IPS DF 4.7 (cell line): ENCODE data around the gene SLC35B2.

Source experiments
- DNase-seq: peaks from one replicate; pipeline ENCODE4 v3.0.0-alpha.2; 2013; ENCODE audit warnings: low spot score; ENCODE audit errors: extremely low read depth

The SLC35B2 gene

DNA sequence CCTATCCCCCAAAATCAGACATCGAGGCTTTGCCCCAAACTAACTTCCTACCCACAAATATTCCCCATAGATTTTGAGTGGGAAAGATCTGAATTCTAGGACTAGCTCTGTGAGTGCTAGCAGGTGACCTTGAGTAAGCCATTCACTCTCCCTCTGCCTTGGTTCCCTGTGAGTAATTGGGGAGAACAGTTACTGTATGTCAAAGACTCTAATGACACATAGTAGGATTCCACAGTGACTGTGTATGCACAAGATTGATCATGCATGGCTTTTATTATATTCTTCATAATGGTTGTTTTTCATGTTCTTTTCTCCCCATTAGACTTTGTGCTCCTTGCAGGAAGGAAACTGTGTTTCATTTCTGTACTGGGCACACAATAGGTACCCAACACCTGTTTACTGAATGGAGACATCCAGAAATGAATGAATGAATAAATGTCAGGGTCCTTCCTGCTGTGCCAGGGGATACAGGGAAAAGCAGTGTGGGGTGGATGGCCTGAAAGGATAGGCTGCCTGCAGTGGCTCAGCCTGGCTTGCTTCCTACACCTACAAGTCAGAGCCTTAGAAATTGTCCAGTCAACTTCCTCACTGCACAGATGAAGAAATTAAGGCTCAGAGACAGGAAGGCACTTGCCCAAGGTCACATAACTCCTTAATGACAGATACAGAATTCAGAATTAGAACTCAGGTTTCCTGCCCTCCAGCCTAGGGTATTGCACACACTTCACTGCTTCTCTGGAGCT, 12.0 kb upstream of the SLC35B2 start:
- DNase-seq: no peak

DNA sequence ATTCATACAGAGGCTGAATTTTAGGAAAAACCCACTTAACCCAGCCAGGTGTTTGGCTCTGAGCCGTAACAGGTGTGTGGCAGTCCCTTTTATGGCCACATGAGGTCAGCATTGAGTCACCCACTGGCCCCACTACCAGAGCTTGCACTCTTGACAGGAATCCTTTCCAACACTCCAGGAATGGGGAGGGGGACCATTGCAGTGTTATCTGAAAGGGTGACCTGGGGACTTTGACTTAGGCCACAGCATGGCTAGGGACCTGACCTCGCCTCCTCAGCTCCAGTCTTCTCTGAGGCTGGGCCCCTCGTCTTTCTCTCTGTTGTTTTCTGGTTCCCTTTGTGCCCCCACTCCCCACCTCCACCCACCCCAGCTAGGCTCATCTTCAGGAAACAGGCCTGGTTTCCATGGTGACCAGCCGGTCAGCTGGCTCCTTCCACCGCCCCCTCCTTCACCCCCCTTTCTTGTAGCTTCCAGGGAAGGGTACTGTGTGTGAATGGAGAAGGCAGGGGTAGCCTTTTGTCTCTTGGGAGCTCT, 10.8 kb upstream of the SLC35B2 start:
- no peak for DNase-seq

DNA sequence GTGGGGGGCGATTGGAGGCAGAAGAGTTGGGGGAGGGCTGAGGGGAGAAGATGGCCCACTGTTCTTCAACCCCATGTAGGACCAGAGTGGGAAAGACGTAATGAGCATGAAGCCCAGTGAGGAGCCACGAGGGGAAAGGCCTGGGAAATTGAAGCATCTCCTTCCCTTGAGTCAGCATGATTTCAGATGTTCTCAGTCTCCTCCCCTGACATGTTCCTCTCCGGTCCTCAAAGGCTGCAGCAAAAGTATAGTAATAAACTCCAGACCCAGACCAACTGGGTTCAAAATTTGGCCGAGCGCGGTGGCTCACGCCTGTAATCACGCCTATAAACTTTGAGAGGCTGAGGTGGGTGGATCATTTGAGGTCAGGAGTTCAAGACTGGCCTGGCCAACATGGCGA, 9.9 kb upstream of the SLC35B2 start:
- DNase-seq: no peak

DNA sequence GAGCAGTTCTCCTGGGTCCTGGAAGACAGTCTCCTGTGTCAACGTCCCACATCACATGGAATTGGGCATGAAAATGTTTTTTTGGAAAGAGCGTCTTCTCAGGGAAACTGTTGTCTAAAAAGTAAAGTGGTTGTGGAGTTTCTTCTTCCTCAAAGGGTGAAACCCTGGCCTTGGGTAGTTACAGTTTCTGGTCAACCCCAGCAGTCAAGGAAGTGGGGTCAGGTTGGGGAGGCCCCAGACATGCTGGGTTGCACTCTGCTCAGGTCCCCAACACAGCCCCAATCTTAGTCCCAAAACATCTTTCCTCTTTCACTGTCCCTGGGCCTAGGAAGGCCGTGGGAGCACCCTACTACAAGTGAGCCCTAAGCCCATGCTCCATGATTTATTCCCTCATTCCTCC, 9.0 kb upstream of the SLC35B2 start:
- no peak for DNase-seq

DNA sequence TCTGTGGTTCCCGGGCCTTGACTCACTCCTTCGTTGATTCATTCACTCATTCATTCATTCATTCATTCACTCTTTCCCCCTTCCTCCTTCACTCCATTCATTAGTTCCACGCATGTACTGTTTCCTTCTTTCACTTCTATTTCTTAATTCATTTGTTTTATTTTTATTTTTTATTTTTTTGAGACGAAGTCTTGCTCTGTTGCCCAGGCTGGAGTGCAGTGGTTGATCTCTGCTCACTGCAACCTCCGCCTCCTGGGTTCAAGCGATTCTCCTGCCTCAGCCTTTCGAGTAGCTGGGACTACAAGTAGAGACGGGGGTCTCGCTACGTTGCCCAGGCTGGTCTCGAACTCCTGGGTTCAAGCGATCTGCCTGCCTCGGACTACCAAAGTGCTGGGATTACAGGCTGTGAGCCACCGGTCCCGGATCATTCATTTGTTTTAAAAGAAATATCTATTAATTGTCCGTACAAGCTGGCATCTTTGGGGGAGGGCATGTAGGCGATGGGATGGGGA, 8.4 kb upstream of the SLC35B2 start:
- DNase-seq: no peak

DNA sequence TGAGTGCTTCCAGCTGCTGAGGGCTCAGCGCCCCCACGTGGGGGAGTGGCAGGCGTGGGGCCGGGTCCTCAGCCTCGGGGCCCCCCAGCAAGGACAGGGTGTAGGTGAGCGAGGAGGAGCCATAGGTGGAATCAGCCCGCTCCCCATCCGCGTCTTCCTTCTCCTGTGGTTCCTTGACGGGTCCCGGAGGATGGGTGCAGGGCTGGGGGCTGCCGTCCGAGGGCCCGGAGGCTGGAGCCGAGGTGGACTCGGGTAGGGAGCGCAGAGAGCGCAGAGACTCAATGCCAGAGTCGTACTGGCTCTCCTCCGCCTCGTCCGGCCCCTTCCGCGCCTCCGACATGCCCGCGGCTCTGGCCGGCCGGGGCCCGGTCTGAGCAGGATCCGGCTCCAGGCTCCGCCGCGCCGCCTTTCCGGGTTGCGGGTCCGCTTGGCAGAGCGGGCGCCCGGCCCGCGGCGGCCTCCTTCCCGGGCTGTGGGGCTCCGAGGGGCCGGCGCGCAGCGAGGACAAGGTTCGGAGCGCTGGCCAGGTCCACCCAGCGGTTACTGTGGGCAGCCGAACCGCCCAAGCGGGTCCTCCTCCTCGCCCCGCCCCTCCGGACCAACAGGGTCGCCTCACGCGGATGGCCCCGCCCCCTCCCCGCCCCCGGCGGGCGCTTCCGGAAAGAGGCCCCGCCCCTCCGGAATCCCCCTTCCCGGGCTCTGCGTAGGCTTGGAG, 7.8 kb upstream of the SLC35B2 start, which contains the start of gene NFKBIE:
Gene NFKBIE (minus strand): TSS at position 545 of the 715 bp plus-strand sequence. CDS start 205 bp downstream, at position 340.
- DNase-seq: no peak

DNA sequence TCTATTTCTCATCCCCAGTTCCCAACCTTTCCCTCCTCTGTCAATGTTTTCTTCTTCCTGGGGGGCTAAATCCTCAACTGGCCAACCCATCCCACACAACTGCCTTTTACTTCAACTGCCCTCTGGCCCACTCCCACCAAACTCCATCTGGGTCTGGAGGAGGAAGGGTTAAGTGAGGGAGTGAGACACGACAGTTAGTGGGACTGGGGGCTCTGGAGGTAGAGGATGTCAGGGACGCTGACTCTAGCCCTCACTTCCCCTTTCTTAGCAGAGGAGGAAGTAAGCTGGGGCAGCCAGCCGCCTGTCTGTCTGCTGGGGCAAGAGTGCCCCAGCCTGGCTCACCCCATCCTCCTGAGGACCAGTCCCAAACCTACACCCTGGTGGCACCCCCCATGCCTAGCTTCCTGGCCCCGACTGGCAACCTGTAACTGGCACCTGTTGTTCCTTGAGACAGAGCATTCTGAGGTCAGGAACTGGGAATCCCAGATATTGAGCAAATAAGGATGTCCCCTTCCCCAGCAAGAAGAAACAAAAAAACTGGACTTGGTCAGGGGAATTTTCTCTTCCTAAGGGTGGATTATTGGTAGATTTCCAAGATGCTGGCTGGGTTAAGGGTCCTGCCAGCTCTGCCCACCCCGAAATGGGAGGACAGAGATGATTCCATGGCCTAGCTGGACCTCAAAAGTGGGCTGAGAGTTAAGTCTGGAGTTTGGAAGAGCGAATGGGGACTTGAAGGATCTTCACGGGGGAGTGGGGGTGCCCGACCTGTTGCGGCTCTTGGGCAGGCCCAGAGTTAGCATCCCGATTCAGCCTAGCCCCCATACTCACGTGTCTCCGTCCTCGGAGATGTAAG, 7.1 kb upstream of the SLC35B2 start:
- DNase-seq: no peak

DNA sequence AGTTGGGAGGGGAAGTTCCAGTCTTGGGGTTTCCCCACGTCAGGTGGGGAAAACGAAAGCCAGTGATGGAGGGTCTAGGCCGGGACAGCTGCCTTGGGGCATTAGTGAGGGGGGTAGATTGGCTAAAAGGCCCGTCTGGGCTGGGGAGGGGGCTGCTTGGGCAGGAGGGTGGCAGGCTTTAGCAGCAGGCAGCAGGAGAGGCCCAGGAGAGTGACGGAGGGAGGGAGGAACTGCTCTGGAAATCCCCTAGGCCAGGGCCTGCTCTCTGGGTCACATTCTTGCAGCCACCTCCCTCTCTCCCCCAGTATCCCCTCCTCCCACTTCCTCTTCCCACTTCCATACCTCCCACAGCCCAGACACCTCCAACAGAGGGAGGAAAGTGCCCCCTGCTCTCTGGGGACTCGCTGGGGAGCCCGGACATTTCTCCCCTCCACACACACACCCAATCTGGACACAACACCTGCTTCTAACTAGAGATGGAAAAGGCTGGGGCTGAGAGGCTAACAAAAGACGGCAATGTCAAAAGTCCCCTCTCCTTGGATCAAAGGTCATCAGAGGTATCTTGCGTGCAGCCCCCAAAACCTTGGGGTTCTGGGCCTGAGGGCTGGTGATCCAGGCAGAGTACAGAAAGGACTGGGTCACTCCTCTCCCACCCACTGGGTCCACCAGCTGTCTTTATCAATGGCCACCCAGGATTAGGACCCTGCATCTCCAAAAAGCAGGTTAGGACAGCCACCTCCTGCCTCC, 6.2 kb upstream of the SLC35B2 start:
- no peak for DNase-seq

DNA sequence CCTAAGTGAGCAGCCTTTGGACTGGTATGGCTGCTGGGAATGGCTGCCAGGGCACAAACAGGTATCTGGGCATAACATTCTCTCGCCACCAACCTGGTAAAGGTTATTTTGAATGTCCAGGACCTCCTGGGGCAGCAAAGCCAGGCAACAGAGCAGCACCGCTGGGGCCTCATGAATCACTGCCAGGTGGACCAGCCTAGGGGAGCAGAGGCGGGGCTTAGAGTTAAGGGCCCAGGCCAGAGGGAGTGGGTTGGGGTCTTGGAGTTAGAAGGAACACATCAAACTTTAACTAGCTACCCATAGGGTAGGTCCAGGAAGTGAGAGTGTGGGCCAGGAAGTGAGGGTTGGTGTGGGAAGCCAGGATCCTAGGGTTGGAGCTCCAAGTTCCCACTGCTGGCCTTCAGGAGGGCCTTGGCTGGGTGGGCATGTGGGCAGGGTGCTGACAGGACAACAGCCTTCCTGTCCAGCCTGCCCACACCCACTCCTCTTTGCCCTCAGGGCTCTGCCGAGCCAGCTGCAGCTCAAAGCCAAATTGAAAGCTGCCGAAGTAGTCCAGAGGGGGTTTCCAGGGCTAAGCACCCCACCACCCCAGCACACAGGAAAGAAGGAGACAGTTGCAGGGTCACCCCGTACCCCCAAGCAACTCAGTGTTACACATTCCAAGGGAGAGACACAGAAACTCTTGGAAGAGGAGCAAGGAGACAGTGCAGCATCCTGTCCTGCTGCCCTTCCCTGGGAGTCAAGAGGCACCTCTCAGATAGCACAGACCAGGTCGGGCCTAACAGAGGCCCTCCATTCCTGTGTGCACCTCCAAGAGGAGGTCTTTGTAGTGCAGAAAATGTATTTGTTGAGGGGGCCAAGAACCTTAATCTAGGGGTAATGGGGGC, 5.4 kb upstream of the SLC35B2 start:
- no peak for DNase-seq

DNA sequence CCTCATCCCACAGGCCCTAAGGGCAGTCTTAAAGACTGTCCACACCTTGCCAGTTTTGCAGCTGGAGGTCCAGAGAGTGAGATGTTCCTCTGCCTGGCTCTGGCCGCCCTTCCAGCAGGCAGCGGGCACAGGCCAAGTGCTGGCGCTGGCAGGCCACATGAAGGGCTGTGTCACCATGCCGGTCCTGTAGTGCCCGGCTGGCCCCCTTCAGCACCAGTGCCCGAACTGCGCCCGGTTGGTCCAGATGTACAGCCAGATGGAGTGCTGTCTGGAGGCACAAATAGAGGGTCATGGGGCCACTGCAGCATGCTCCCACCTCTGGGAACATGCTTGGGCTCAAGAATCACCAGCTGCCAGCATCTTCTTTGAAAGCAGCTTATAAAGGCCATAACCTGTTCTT, 4.3 kb upstream of the SLC35B2 start:
- DNase-seq: no peak

DNA sequence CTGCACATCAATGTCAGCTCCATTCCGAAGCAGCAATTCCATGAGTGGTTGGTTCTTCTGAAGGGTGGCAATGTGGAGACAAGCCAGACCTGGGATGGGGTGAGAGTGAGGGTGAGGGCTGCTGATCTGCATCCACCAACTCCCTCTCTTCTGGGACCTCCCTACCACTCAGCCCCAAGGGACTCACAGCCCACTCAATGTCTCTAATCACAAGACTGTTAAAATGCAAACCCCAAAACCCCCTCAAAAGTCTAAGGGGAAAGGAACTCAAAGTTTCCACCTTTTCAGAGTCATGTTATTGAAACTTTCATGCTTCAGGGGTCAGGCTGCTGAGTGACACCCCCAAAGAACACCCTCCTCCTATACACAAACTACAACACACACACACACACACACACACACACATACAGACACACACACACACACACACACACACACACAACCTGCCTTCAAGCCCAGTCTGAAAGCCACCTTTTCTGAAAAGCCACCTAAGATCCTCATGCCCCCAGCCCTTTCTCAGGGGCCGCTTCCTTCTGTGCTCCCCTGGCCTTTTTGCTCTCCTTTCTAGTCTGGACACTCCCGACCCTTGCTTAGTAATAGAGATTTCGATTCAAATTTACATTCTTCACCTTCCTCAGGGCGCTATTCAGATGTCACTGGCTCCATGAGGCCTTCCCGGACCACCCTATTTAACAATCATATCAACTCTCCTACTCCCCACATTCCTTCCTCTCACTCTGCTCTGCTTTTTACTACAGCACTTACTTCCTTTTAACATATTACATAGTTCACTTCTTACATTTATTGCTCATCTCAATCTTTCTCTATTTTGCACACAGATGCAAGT, 3.3 kb upstream of the SLC35B2 start:
- DNase-seq: no peak

DNA sequence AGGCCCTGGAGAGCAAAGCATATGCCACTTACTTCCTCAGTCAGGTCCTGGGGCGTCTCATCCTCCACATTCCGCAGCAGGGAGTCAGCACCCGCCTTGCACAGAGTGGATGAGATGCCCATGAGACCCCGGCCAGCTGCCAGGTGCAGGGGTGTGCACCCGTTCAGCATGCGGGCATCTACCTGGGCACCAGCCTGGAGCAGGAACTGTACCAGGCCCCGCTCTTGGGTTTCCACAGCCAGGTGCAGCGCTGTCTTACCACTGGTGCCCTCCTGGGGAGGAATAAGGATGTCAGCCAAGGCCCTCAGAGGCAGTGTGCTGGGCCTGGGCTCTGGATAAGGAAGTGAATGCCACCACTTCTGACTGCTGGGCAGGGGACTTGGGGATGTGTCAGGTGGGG, 2.7 kb upstream of the SLC35B2 start:
- DNase-seq: no peak

DNA sequence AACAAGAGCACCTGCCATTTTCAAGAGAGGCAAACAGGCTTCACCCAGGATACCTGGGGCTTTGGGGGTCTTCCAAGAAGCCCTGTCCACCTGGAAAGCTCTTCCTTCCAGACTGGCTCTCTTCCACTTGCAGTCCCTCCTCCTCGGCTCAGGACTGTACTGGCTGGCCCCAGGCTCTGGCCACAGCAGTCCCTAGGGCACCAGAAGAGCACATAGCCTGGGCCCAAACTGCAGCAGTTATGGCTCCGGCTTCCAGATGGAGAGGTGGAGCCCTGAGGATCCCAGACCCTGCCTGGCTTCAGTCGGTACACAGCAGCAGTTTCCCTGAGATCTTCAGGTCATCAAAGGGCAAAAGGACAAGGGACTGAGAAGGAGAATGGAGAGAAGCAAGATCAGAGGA, 1.6 kb upstream of the SLC35B2 start:
- no peak for DNase-seq

DNA sequence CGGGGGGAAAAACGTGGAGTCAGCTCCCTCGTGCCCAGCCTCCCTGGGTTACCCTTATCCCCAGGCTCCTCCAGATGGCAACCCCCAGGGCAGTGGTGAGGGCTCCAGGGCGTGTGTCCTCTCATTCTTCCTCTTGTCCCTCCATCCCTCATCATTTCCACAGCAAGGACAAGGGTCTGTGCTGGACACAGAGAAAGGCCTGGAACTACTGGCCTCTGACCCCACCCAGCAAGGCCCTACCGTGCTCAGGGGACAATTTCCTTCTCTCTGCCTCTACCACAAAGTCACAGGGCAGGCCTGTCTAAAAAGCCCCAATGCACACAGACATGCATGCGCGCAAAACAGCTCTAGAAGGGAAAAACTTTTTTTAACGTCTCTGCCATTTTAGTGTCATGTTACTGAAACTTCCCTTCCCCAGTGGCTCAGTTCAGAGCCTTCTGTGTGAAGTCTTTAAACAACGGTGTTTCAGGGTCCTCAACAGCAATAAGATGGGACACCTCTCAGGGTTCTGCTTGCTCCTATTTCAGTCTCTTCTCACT, 1.1 kb upstream of the SLC35B2 start:
- DNase-seq: no peak

DNA sequence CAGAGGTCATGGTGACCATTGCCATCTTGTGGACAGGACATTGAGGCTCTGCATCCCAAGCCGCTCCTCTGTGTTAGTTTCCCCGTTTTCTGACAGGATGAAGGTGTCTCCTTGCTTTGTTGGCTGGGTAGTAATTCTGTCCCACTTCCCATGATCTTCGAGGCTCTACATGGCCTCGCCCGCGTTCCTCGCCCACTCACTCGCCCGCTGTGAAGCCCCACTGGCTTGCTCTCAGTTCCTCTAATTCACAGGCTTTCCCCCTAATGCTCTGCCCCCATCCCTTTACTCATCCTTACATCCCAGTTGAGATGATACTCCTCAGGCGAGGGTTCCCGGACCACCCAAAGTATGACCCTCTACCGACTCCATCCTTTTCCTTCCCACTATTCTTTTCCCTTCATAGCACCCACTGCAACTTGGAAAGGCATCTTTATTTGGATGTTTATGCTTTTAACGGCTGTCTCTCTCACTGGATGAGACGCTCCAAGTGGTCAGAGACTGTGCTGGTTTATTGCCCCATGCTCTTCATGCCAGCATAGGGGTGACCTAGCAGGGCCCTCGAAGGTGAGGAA, 511 bp upstream of the SLC35B2 start:
- no peak for DNase-seq

DNA sequence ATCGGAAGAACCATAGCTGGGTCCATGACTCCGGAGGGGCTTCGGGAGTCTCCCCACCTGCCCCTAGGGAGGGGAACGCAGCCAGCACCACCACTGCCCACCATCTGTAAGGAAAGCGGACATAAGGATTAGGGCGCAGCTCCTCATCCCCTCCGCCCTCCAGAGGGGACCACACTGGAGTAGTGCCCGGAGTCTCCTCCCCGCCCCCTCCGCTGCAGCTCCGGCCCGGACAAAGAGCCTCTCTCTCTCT, 628 bp downstream of the SLC35B2 start:
- no peak for DNase-seq

DNA sequence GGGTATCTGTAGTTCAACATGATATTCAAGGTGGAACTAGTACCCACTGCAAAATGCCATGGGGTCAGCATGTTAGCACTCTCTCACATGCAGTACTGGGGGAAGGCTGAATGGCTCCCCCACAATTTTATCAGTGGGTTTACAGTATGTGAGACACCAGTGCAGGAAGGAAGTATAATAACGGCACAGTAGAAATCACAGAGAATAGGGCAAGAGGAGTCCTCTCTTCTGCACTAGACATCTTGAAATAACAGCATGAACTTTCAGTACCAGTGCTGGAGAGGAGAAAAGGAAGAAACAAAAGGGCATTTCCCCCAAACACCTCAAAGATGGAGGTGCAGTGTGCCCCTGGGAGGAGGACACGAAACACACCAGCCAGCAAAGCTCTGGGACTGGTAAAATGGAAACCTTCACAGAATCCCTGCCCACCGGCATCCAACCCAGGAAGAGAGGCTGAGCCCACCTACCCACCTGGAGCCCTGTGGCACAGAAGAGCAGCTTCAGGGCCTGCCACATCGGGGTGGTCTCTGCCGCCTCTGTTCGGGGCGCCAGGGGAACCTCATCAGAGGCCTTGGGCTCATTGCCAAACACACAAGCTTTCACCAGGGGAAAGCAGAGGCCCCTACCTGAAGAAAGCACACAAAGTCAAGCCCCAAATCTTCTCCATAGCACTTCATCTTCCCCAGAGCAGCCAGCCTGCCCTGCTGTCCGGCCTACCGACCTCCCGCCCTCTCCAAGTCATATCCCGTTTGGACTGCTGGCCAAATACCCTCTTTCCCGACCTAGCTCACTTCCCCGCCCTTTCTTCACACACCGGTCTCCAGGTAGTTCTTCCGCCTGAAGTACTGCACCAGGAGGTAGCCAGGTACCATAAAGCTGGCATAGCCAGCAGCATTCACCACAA, 1.2 kb downstream of the SLC35B2 start:
- DNase-seq: no peak
